A549 (cell line): Measurements from ENCODE around the gene KCNQ1. TPM values are rescaled to one million over a fixed set of nuclear protein-coding genes. Genes with fewer than 3 reads are reported as not detected.

Experiments
- ATAC-seq, 2 experiments: fragments of 200-7000 bp in 1 of 2; fragments of >200 bp in 1 of 2; cut with Nextera tagmentation in 1 of 2; cut with Tn5 transposase in 1 of 2; 3 replicates each; pipeline versions ENCODE4 v1.8.0 to v1.9.1; 2018 to 2020; ENCODE audit warnings: mild to moderate bottlenecking in 1 of 2, moderate library complexity in 1 of 2
- CTCF ChIA-PET: fragments of 300-600 bp; sonication (Branson Sonifier 250); formaldehyde crosslinking; extraction: SDS; loops from one replicate; lab custom pipeline; 2021; ENCODE audit warnings: antibody characterized with exemption, inconsistent platforms; lab: Yijun Ruan, JAX
- POLR2A ChIA-PET: fragments of 350-600 bp; formaldehyde crosslinking; extraction: SDS; loops from one replicate; lab custom pipeline; 2021; ENCODE audit warnings: antibody characterized with exemption, inconsistent platforms; lab: Yijun Ruan, JAX
- DNase-seq, 2 experiments: peaks; one replicate each; pipeline versions ENCODE4 v3.0.0 to v3.0.0-alpha.2; 2011 to 2016; ENCODE audit warnings: low read depth in 1 of 2, low spot score in 1 of 2
- FAIRE-seq: peaks from 2 replicates; lab custom pipeline; 2011; peaks lifted over from hg19 to GRCh38; lab: Jason Lieb, UNC
- H3K27ac ChIP-seq, 2 experiments: fragments of >200 bp; sonication (Bioruptor Twin); formaldehyde crosslinking; 3 replicates each; pipeline ENCODE4 v1.5.1; 2016 to 2017
- H3K4me1 ChIP-seq: fragments of >200 bp; sonication (Bioruptor Twin); formaldehyde crosslinking; 3 replicates; pipeline ENCODE4 v1.6.1; 2016
- H3K4me2 ChIP-seq: fragments of >200 bp; sonication (Bioruptor Twin); formaldehyde crosslinking; 3 replicates; pipeline ENCODE4 v1.6.1; 2016
- H3K4me3 ChIP-seq: fragments of >200 bp; sonication (Bioruptor Twin); formaldehyde crosslinking; 3 replicates; pipeline ENCODE4 v1.5.1; 2016
- H3K9me3 ChIP-seq: fragments of >200 bp; sonication (Bioruptor Twin); formaldehyde crosslinking; 3 replicates; pipeline ENCODE4 v1.6.1; 2016
- BCL3 ChIP-seq: fragments of >200 bp; sonication (Bioruptor Twin); formaldehyde crosslinking; IDR thresholded peaks from 3 replicates; pipeline ENCODE4 v1.6.1; 2016
- CBX8 ChIP-seq: fragments of 200-600 bp; sonication (generic); IDR thresholded peaks from 2 replicates; pipeline ENCODE4 v1.6.1; 2016
- CEBPB ChIP-seq, 2 experiments: fragments of >200 bp in 1 of 2; sonication (Bioruptor Twin) in 1 of 2; formaldehyde crosslinking in 1 of 2; IDR thresholded peaks; 2 replicates each; pipeline ENCODE4 v1.6.1; 2012 to 2016
- CHD2 ChIP-seq: fragments of 150-350 bp; IDR thresholded peaks from 2 replicates; pipeline ENCODE4 v1.6.1; 2014; ENCODE audit warnings: low read length; ENCODE audit not compliant: partially characterized antibody
- EHMT2 ChIP-seq: fragments of 200-600 bp; sonication (generic); IDR thresholded peaks from 2 replicates; pipeline ENCODE4 v1.6.1; 2016; ENCODE audit warnings: antibody characterized with exemption, low read depth, mild to moderate bottlenecking, moderate library complexity
- FOXS1 ChIP-seq: fragments of 250-450 bp; sonication (Bioruptor Pico); IDR thresholded peaks from 2 replicates; pipeline ENCODE4 v1.5.0; 2020; ENCODE audit warnings: mild to moderate bottlenecking, moderate library complexity
- GATA3 ChIP-seq: IDR thresholded peaks from 2 replicates; pipeline ENCODE4 v1.6.1; 2012; ENCODE audit warnings: borderline replicate concordance
- HEYL ChIP-seq: fragments of 250-450 bp; sonication (Bioruptor Pico); IDR thresholded peaks from 2 replicates; pipeline ENCODE4 v1.8.0; 2021; ENCODE audit warnings: mild to moderate bottlenecking, moderate library complexity
- HOXA7 ChIP-seq: fragments of 250-450 bp; sonication (Bioruptor Pico); IDR thresholded peaks from 2 replicates; pipeline ENCODE4 v1.5.0; 2020; ENCODE audit warnings: mild to moderate bottlenecking, moderate library complexity
- HOXB5 ChIP-seq: fragments of 250-450 bp; sonication (Bioruptor Pico); IDR thresholded peaks from 2 replicates; pipeline ENCODE4 v1.5.0; 2020; ENCODE audit warnings: mild to moderate bottlenecking, moderate library complexity
- MAFK ChIP-seq: fragments of 450-650 bp; IDR thresholded peaks from 2 replicates; pipeline ENCODE4 v1.6.1; 2014; ENCODE audit not compliant: partially characterized antibody
- MAZ ChIP-seq: fragments of 150-350 bp; IDR thresholded peaks from 2 replicates; pipeline ENCODE4 v1.6.1; 2014; ENCODE audit warnings: antibody characterized with exemption, low read depth, low read length, borderline replicate concordance
- NFE2L2 ChIP-seq: fragments of 150-350 bp; conservative IDR thresholded peaks from 2 replicates; pipeline ENCODE4 v1.6.1; 2014; ENCODE audit warnings: low read length
- NR3C1 ChIP-seq: fragments of >200 bp; sonication (Bioruptor Twin); formaldehyde crosslinking; IDR thresholded peaks from 3 replicates; pipeline ENCODE4 v1.6.1; 2017
- POLR2A ChIP-seq: IDR thresholded peaks from 2 replicates; pipeline ENCODE4 v1.6.1; 2012; ENCODE audit warnings: mild to moderate bottlenecking, low read length
- RAD21 ChIP-seq, 2 experiments: fragments of >200 bp in 1 of 2; sonication (Bioruptor Twin) in 1 of 2; formaldehyde crosslinking in 1 of 2; IDR thresholded peaks in 1 of 2; conservative IDR thresholded peaks in 1 of 2; 2 replicates in 1 of 2; 3 replicates in 1 of 2; pipeline ENCODE4 v1.6.1; 2012 to 2018; ENCODE audit warnings: inconsistent platforms in 1 of 2
- RNF2 ChIP-seq: fragments of 200-600 bp; sonication (generic); IDR thresholded peaks from 2 replicates; pipeline ENCODE4 v1.6.1; 2016; ENCODE audit warnings: low read depth, mild to moderate bottlenecking, antibody characterized with exemption, moderate library complexity, borderline replicate concordance
- SREBF2 ChIP-seq: fragments of 450-650 bp; IDR thresholded peaks from 2 replicates; pipeline ENCODE4 v1.6.1; 2014; ENCODE audit warnings: mild to moderate bottlenecking, moderate library complexity
- TP53 ChIP-seq: fragments of 250-450 bp; sonication (Bioruptor Pico); IDR thresholded peaks from 2 replicates; pipeline ENCODE4 v1.5.0; 2021; ENCODE audit warnings: mild to moderate bottlenecking, moderate library complexity
- USF2 ChIP-seq: fragments of 450-650 bp; IDR thresholded peaks from 2 replicates; pipeline ENCODE4 v1.6.1; 2014; ENCODE audit warnings: antibody characterized with exemption
- ZC3H11A ChIP-seq: fragments of 450-650 bp; IDR thresholded peaks from 2 replicates; pipeline ENCODE4 v1.6.1; 2014; ENCODE audit warnings: antibody characterized with exemption, mild to moderate bottlenecking
- ZSCAN20 ChIP-seq: fragments of 250-450 bp; sonication (Bioruptor Pico); IDR thresholded peaks from 2 replicates; pipeline ENCODE4 v1.8.0; 2022; ENCODE audit warnings: mild to moderate bottlenecking, moderate library complexity
- WGBS: methylation state at CpG from one replicate; pipeline ENCODE4 v1.1.6; 2017; ENCODE audit errors: missing lambda C conversion rate; 5-methylcytosine and 5-hydroxymethylcytosine counted together
- polyA plus RNA-seq, 4 experiments: library from polyadenylated mRNA; depleted of rRNA in 3 of 4; stranded (reverse); fragments of >200 nt; fragmentation: RNase III in 1 of 4; extraction: RNeasy Plus Mini Kit Qiagen cat#74134 plus additional on column Dnase treatment in 1 of 4; gene quantifications; 2 replicates in 3 of 4; 3 replicates in 1 of 4; pipeline ENCODE4 v1.2.3, GENCODE V29; 2011 to 2017
- TF ChIP-seq, protein P1 (sequence below): IDR thresholded peaks from 2 replicates; pipeline ENCODE4 v1.6.1; 2012; ENCODE audit warnings: low read depth, borderline replicate concordance
- TF ChIP-seq, protein P2 (sequence below): IDR thresholded peaks from 2 replicates; pipeline ENCODE4 v1.6.1; 2012
- TF ChIP-seq, protein P3 (sequence below): IDR thresholded peaks from 2 replicates; pipeline ENCODE4 v1.6.1; 2012

The KCNQ1 gene
- polyA plus RNA-seq, 2 of the 4 experiments (the other 2 are of a cell fraction): 0.14 to 0.17 TPM

GRCh38 chr11:2867722-2868505, 423.1 kb downstream of the KCNQ1 start:
- Histone ChIP-seq H3K4me2 (no peak overlapping the region), H3K4me1 (no peaks in the 10 kb centered on the region), H3K9me3 (no peaks in the 10 kb centered on the region), H3K4me3 (no peak overlapping the region), H3K27ac (no peak overlapping the region)
- no peak for DNase-seq
- no peak for ATAC-seq
- POLR2A ChIA-PET: no interaction called here
- CTCF ChIA-PET: interaction anchor here (1.2 kb wide), 2 partner anchors 9 to 336 kb away, joined by 3 to 4 read pairs; no protein-coding TSS in a partner anchor
- FAIRE-seq: no peak
- 82% methylated on average over 25 of the region's 25 CpGs for WGBS
- TF ChIP-seq, protein P1, sequence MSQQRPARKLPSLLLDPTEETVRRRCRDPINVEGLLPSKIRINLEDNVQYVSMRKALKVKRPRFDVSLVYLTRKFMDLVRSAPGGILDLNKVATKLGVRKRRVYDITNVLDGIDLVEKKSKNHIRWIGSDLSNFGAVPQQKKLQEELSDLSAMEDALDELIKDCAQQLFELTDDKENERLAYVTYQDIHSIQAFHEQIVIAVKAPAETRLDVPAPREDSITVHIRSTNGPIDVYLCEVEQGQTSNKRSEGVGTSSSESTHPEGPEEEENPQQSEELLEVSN: no peak
- no peak for TF ChIP-seq POLR2A
- no peak for TF ChIP-seq BCL3
- TF ChIP-seq HOXA7 (CRISPR knock-in tag): no peak
- no peak for TF ChIP-seq FOXS1
- no peak for TF ChIP-seq MAFK
- TF ChIP-seq, protein P2, sequence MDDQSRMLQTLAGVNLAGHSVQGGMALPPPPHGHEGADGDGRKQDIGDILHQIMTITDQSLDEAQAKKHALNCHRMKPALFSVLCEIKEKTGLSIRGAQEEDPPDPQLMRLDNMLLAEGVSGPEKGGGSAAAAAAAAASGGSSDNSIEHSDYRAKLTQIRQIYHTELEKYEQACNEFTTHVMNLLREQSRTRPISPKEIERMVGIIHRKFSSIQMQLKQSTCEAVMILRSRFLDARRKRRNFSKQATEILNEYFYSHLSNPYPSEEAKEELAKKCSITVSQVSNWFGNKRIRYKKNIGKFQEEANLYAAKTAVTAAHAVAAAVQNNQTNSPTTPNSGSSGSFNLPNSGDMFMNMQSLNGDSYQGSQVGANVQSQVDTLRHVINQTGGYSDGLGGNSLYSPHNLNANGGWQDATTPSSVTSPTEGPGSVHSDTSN: no peak
- no peak for TF ChIP-seq GATA3
- no peak for TF ChIP-seq ZSCAN20 (CRISPR knock-in tag)
- TF ChIP-seq HOXB5 (CRISPR knock-in tag): no peak
- TF ChIP-seq CHD2: no peak
- no peak for TF ChIP-seq CEBPB (IDR thresholded peaks at IDR 0.05)
- TF ChIP-seq HEYL (CRISPR knock-in tag): no peak
- TF ChIP-seq EHMT2: no peak
- TF ChIP-seq, protein P3, sequence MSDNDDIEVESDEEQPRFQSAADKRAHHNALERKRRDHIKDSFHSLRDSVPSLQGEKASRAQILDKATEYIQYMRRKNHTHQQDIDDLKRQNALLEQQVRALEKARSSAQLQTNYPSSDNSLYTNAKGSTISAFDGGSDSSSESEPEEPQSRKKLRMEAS: no peak
- no peak for TF ChIP-seq NR3C1

GRCh38 chr11:2868506-2869133, 423.8 kb downstream of the KCNQ1 start:
- Histone ChIP-seq H3K4me1 (no peaks in the 10 kb centered on the region), H3K9me3 (no peaks in the 10 kb centered on the region), H3K27ac (no peak overlapping the region), H3K4me2 (no peak overlapping the region), H3K4me3 (no peak overlapping the region)
- WGBS: 48% methylated on average over 10 of the region's 16 CpGs
- DNase-seq: no peak
- ChIA-PET POLR2A (no interaction called here), CTCF (interaction anchor here (0.8 to 1.2 kb wide), 4 partner anchors 10 to 337 kb away, joined by 3 to 4 read pairs (median 3); no protein-coding TSS in a partner anchor)
- ATAC-seq: no peak
- FAIRE-seq: no peak
- TF ChIP-seq SREBF2 (no peak), CBX8 (no peak), POLR2A (no peak), ZC3H11A (no peak), TP53 (CRISPR knock-in tag) (no peak), MAZ (no peak), RNF2 (no peak), RAD21 (conservative IDR thresholded peaks at IDR 0.05 in 1 of 2, IDR thresholded peaks at IDR 0.05 in 1 of 2) (no peak), USF2 (no peak), NFE2L2 (no peak), HEYL (CRISPR knock-in tag) (no peak)
